Measurements from ENCODE around the gene NPR1. TPM values are rescaled to one million over a fixed set of nuclear protein-coding genes. Genes with fewer than 3 reads are reported as not detected.
"Not testable (repeated sequence)": the region's sequence is repeated elsewhere in the genome, so short reads cannot be mapped to it uniquely, and the experiment has no call there.

NPR1 gene
- total RNA-seq, 1 donor = 1.5 TPM

DNA sequence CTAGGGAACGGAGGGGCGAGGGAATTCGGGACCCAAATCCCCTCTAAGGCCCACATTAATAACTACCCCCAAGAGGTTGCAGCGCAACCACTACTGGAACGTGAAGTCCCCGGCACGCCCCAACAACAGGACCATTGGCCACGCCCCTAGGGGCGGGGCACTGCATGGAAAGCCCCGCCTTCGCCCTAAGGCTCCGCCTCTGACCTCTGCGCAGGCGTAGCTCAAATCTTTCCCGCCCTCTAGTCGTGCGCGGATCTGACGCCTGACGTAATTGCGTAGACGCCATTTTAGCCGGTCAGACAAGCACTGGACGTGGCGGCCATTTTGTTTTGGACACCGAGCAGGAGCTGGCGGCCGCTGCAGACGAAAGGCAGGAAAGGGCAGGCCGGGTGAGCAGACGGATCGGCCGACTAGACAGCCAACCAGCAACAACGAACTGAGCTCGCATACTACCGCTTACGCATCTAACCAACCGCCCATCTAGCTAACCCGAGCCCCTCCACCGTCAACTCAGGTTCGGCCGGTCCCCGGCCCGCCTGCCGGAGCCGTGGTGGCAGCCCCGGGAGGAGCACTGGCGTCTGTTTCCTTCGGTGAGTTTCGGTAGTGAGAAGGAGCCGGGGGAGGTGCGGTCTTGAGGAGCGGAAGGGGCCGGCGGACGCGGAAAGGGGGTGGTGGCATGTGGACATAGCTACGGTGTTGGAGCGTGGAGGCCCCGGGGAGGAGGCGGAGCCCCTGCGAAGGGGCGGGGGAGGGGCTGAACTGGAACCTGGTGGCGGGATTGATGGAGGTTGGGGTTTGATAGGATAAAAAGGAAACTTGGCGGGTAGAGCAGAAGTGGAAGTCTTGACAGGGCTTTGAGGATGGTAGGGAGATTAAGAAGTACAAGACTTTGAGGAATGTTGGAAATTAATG, 44.5 kb upstream of the NPR1 start, which contains the start of gene CHTOP:
Gene CHTOP (plus strand): TSS at position 313 of the 912 bp plus-strand sequence. CDS start 2,523 bp downstream, outside the sequence.
- peak; percentile 99 for DNase-seq (ENCODE audit: low read depth)
- peak within 1 kb of the TSS; percentile 98 for H3K4me3 ChIP-seq (ENCODE audit: low read depth, low read length)
- TF ChIP-seq, protein P1, sequence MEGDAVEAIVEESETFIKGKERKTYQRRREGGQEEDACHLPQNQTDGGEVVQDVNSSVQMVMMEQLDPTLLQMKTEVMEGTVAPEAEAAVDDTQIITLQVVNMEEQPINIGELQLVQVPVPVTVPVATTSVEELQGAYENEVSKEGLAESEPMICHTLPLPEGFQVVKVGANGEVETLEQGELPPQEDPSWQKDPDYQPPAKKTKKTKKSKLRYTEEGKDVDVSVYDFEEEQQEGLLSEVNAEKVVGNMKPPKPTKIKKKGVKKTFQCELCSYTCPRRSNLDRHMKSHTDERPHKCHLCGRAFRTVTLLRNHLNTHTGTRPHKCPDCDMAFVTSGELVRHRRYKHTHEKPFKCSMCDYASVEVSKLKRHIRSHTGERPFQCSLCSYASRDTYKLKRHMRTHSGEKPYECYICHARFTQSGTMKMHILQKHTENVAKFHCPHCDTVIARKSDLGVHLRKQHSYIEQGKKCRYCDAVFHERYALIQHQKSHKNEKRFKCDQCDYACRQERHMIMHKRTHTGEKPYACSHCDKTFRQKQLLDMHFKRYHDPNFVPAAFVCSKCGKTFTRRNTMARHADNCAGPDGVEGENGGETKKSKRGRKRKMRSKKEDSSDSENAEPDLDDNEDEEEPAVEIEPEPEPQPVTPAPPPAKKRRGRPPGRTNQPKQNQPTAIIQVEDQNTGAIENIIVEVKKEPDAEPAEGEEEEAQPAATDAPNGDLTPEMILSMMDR (IDR thresholded peaks at IDR 0.05; ENCODE audit: insufficient read depth, low read length) = no peak

GRCh38 chr1:153635872-153636271, 42.6 kb upstream of the NPR1 start:
- H3K4me3 ChIP-seq (ENCODE audit: low read depth, low read length) = no peak overlapping the region
- DNase-seq (ENCODE audit: low read depth) = no peak
- TF ChIP-seq, protein P1 (IDR thresholded peaks at IDR 0.05; ENCODE audit: insufficient read depth, low read length) = no peak

DNA sequence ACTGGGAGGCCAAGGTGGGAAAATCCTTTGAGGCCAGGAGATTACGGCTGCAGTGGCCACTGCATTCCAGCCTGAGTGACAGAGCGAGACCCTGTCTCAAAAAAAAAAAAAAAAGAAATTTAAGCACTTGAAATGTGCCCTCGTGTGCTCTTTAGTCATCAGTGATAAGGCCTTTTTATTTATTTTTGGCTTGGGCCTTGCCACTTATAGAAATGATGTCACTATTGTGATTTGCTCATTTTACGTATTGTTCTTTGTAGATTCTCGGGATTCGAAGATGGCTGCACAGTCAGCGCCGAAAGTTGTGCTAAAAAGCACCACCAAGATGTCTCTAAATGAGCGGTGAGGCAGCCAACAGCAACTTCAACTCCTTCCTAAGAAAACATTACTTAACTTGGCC, 42.2 kb upstream of the NPR1 start:
- H3K4me3 ChIP-seq (ENCODE audit: low read depth, low read length) = no peak overlapping the region
- TF ChIP-seq, protein P1 (IDR thresholded peaks at IDR 0.05; ENCODE audit: insufficient read depth, low read length) = no peak
- no peak for DNase-seq (ENCODE audit: low read depth)

DNA sequence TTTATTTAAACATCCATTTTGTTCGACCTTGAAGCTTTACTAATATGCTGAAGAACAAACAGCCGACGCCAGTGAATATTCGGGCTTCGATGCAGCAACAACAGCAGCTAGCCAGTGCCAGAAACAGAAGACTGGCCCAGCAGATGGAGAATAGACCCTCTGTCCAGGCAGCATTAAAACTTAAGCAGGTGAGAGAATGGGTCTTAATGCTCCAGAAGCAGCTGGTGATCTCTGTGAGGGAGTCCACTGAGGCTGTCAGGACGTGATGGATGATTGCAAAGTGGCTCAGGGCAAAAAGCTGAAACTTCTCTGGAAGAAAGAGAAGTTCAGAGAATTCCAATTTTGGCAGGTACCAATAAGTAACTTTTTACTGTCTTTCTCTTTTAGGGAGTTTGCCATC, 40.2 kb upstream of the NPR1 start:
- no peak overlapping the region for H3K4me3 ChIP-seq (ENCODE audit: low read depth, low read length)
- TF ChIP-seq, protein P1 (IDR thresholded peaks at IDR 0.05; ENCODE audit: insufficient read depth, low read length) = no peak
- DNase-seq (ENCODE audit: low read depth) = no peak

DNA sequence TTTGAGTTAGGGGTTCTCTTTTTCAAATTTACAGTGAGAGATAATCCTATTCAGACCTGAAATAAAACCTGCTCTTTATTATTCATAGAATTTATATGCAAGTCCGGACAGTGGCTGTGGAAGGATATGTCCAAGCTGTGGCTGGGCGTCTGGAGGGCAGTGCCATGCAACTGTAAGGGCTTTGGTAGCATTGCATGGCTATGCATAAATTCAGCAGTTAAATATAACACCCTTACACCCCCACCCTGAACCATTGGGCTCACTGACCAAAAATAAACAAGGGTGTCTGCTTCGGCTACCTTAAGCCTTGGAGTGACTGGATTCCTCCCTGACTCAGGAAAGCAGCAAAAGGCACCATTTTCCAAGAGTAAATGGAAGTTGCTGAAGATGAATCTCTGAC, 39.2 kb upstream of the NPR1 start:
- no peak overlapping the region for H3K4me3 ChIP-seq (ENCODE audit: low read depth, low read length)
- TF ChIP-seq, protein P1 (IDR thresholded peaks at IDR 0.05; ENCODE audit: insufficient read depth, low read length) = no peak

DNA sequence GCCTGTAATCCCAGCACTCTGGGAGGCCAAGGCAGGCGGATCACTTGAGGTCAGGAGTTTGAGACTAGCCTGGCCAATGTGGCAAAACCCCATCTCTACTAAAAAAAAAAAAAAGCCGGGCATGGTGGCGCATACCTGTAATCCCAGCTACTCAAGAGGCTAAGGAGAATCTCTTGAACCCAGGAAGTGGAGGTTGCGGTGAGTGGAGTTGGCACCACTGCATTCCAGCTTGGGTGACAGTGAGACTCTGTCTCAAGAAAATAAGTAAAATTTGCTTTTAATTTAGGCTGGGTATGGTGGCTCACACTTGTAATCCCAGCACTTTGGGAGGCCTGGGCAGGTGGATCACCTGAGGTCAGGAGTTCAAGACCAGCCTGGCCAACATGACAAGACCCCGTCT, 38.3 kb upstream of the NPR1 start:
- not testable (repeated sequence) for DNase-seq (ENCODE audit: low read depth)

More for the DNA sequence above, 39.2 kb upstream of the NPR1 start:
- no peak for DNase-seq (ENCODE audit: low read depth)

GRCh38 chr1:153640861-153641260, 37.6 kb upstream of the NPR1 start:
- TF ChIP-seq, protein P1 (IDR thresholded peaks at IDR 0.05; ENCODE audit: insufficient read depth, low read length) = no peak
- H3K4me3 ChIP-seq (ENCODE audit: low read depth, low read length) = no peak overlapping the region
- no peak for DNase-seq (ENCODE audit: low read depth)

More for the DNA sequence above, 38.3 kb upstream of the NPR1 start:
- H3K4me3 ChIP-seq (ENCODE audit: low read depth, low read length) = not testable (repeated sequence)
